IMR-90 (cell line): Measurements from ENCODE around the gene UCP3.
"Not testable (repeated sequence)": the region's sequence is repeated elsewhere in the genome, so short reads cannot be mapped to it uniquely, and the experiment has no call there.

Experiments used
- POLR2A ChIP-seq: IDR thresholded peaks from 2 replicates; pipeline ENCODE4 v1.6.1; 2012; ENCODE audit warnings: mild to moderate bottlenecking, low read depth, low read length
- TF ChIP-seq, protein P1 (sequence below): conservative IDR thresholded peaks from 2 replicates; pipeline ENCODE4 v1.5.1; 2012; ENCODE audit warnings: mild to moderate bottlenecking, low read depth, low read length, improper control_type of control experiment

DNA sequence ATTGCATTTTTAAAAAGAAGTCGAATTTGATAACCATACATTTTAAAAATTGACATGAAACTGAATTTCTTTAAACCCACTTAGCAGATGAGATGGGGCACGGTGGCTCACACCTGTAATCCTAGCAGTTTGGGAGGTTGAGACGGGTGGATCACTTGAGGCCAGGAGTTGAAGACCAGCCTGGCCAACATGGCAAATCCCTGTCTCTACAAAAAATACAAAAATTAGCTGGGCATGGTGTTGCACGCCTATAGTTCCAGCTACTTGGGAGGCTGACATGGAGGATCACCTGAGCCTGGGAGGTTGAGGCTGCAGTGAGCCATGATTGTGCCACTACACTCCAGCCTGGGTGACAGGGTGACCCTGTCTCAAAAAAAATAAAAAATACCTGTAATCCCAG lies 23.2 kb downstream of the UCP3 start:
- TF ChIP-seq POLR2A = not testable (repeated sequence)
- TF ChIP-seq, protein P1, sequence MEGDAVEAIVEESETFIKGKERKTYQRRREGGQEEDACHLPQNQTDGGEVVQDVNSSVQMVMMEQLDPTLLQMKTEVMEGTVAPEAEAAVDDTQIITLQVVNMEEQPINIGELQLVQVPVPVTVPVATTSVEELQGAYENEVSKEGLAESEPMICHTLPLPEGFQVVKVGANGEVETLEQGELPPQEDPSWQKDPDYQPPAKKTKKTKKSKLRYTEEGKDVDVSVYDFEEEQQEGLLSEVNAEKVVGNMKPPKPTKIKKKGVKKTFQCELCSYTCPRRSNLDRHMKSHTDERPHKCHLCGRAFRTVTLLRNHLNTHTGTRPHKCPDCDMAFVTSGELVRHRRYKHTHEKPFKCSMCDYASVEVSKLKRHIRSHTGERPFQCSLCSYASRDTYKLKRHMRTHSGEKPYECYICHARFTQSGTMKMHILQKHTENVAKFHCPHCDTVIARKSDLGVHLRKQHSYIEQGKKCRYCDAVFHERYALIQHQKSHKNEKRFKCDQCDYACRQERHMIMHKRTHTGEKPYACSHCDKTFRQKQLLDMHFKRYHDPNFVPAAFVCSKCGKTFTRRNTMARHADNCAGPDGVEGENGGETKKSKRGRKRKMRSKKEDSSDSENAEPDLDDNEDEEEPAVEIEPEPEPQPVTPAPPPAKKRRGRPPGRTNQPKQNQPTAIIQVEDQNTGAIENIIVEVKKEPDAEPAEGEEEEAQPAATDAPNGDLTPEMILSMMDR = not testable (repeated sequence)
